ENCODE measurements around the gene TENM3. TPM values are rescaled to one million over a fixed set of nuclear protein-coding genes. Genes with fewer than 3 reads are reported as not detected.

Gene TENM3
- total RNA-seq, 1 experiment from 2014 or later, result 0.87 TPM

DNA sequence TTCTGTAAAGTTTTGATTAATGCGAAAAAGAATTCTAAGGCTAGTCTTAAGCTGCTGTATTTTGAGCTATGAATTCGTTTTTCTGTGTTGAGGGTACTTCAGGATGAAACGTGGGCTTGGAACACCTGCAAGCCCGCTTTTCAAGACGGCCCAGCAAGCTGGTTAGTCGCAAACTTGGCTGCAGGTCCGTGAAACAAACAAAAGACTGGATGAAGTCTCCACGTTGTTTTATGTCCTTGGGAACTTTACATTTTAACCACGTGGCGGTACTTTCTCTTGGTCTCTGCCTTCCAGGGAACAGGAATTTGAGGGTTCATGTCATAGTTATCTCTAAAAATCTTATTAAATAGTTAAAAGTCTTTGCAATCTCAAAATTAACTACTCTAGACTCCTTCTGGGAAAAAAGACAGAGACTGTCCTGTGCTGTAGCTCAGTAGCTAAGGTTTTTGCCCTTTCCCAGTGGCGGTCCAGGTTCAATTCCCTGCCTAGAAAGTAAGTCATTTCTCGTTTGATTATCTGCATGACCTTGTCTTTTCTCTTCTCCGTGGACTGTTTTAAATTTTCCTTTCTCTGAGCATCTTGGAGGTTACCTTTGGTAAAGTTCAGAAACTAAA is 21.0 kb downstream of the TENM3 start:
- TF ChIP-seq EZH2phosphoT487 (IDR thresholded peaks at IDR 0.05; ENCODE audit: borderline replicate concordance, low read length) (no peak), EZH2 (IDR thresholded peaks at IDR 0.05; ENCODE audit: low read length, unreplicated experiment) (no peak)
- TF ChIP-seq, protein P1, sequence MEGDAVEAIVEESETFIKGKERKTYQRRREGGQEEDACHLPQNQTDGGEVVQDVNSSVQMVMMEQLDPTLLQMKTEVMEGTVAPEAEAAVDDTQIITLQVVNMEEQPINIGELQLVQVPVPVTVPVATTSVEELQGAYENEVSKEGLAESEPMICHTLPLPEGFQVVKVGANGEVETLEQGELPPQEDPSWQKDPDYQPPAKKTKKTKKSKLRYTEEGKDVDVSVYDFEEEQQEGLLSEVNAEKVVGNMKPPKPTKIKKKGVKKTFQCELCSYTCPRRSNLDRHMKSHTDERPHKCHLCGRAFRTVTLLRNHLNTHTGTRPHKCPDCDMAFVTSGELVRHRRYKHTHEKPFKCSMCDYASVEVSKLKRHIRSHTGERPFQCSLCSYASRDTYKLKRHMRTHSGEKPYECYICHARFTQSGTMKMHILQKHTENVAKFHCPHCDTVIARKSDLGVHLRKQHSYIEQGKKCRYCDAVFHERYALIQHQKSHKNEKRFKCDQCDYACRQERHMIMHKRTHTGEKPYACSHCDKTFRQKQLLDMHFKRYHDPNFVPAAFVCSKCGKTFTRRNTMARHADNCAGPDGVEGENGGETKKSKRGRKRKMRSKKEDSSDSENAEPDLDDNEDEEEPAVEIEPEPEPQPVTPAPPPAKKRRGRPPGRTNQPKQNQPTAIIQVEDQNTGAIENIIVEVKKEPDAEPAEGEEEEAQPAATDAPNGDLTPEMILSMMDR (conservative IDR thresholded peaks at IDR 0.05; ENCODE audit: low read depth, low read length), result no peak
- ATAC-seq (no peak), DNase-seq (no peak)
- no peak overlapping the region for H3K4me2 ChIP-seq (ENCODE audit: low read length)
- H2AFZ ChIP-seq (ENCODE audit: low read length), result no peak overlapping the region
- H4K20me1 ChIP-seq (ENCODE audit: low read length), result no peaks in the 10 kb centered on the region
- no peaks in the 10 kb centered on the region for H3K9me2 ChIP-seq (replicated peaks; ENCODE audit: low read length)
- intact Hi-C loops (cut with micrococcal nuclease), result no loop called here
- no peaks in the 10 kb centered on the region for H3K27me3 ChIP-seq (ENCODE audit: low read length)
- H3K4me1 ChIP-seq (ENCODE audit: insufficient read depth, low read length), result no peaks in the 10 kb centered on the region
- CTCF ChIA-PET, result no interaction called here
- no peaks in the 10 kb centered on the region for H3K79me2 ChIP-seq (ENCODE audit: low read length)
- no peak overlapping the region for H3K4me3 ChIP-seq (ENCODE audit: low read length)
- POLR2A ChIA-PET (ENCODE audit: unreplicated experiment), result no interaction called here
- no peak overlapping the region for H3K27ac ChIP-seq (ENCODE audit: low read length)
- H3F3A ChIP-seq (ENCODE audit: low read length, unreplicated experiment), result no peaks in the 10 kb centered on the region
- no TSS peak for BruUV-seq (replicated peaks)
- no peaks in the 10 kb centered on the region for H3K9me3 ChIP-seq (ENCODE audit: low read length)
- H3K36me3 ChIP-seq (ENCODE audit: low read depth, low read length), result no peaks in the 10 kb centered on the region
- no peak overlapping the region for H3K9ac ChIP-seq (ENCODE audit: low read length)

DNA sequence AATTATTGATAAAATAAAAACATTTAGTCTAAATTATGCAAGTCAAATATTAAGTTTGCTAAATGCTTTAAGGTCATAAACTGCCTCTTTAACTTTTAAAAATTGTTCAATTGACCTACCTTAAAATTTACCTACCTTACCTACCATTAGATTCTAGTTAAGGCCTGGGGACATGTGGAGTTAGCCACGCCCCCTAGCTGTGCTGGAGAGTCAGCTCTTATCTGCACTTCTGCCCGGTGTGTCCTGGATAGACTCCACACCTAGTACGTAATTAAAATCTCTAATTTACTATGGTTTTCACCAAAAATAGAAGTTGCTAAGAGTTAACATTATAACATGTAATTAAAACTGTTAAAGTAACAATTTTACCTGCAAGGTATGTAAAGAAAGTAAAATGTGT is 22.7 kb downstream of the TENM3 start:
- no peak overlapping the region for H3K4me3 ChIP-seq (ENCODE audit: low read length)
- POLR2A ChIA-PET (ENCODE audit: unreplicated experiment), result no interaction called here
- H4K20me1 ChIP-seq (ENCODE audit: low read length), result no peaks in the 10 kb centered on the region
- no peaks in the 10 kb centered on the region for H3F3A ChIP-seq (ENCODE audit: low read length, unreplicated experiment)
- no TSS peak for BruUV-seq (replicated peaks)
- no peaks in the 10 kb centered on the region for H3K4me1 ChIP-seq (ENCODE audit: insufficient read depth, low read length)
- no peaks in the 10 kb centered on the region for H3K27me3 ChIP-seq (ENCODE audit: low read length)
- no peak for DNase-seq
- CTCF ChIA-PET, result no interaction called here
- no peak overlapping the region for H3K27ac ChIP-seq (ENCODE audit: low read length)
- H3K9me3 ChIP-seq (ENCODE audit: low read length), result no peaks in the 10 kb centered on the region
- H3K79me2 ChIP-seq (ENCODE audit: low read length), result no peaks in the 10 kb centered on the region
- H3K36me3 ChIP-seq (ENCODE audit: low read depth, low read length), result no peaks in the 10 kb centered on the region
- H3K4me2 ChIP-seq (ENCODE audit: low read length), result no peak overlapping the region
- H3K9ac ChIP-seq (ENCODE audit: low read length), result no peak overlapping the region
- TF ChIP-seq, protein P1 (conservative IDR thresholded peaks at IDR 0.05; ENCODE audit: low read depth, low read length), result no peak
- TF ChIP-seq EZH2phosphoT487 (IDR thresholded peaks at IDR 0.05; ENCODE audit: borderline replicate concordance, low read length) (no peak), EZH2 (IDR thresholded peaks at IDR 0.05; ENCODE audit: low read length, unreplicated experiment) (no peak)
- H3K9me2 ChIP-seq (replicated peaks; ENCODE audit: low read length), result no peaks in the 10 kb centered on the region
- no peak overlapping the region for H2AFZ ChIP-seq (ENCODE audit: low read length)
- intact Hi-C loops (cut with micrococcal nuclease), result no loop called here
- no peak for ATAC-seq

DNA sequence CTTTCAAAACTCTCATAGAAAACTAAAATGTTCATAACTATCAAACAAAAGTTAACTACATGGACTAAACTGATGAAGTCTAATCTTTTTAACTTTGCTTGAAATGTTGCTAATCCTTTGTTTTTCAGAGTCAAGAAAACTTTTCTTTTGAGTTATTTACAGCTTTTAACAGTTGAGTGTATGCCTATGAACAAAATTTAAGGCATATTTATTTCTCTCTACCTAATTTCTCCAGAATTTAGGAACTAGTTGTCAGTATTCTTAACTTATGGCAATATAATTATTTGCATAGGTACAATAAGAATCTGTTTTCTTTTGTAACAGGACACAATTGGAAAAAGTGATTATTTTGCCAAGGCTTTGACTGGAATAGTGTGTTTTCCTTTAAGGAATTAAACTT is 23.8 kb downstream of the TENM3 start:
- no peaks in the 10 kb centered on the region for H3K9me2 ChIP-seq (replicated peaks; ENCODE audit: low read length)
- no peaks in the 10 kb centered on the region for H3K27me3 ChIP-seq (ENCODE audit: low read length)
- H3K36me3 ChIP-seq (ENCODE audit: low read depth, low read length), result no peaks in the 10 kb centered on the region
- no peak overlapping the region for H2AFZ ChIP-seq (ENCODE audit: low read length)
- no peaks in the 10 kb centered on the region for H3K4me1 ChIP-seq (ENCODE audit: insufficient read depth, low read length)
- ChIA-PET POLR2A (ENCODE audit: unreplicated experiment) (no interaction called here), CTCF (no interaction called here)
- intact Hi-C loops (cut with micrococcal nuclease), result no loop called here
- no peak overlapping the region for H3K4me2 ChIP-seq (ENCODE audit: low read length)
- no peak overlapping the region for H3K4me3 ChIP-seq (ENCODE audit: low read length)
- H3K9me3 ChIP-seq (ENCODE audit: low read length), result no peaks in the 10 kb centered on the region
- H3K9ac ChIP-seq (ENCODE audit: low read length), result no peak overlapping the region
- DNase-seq, result no peak
- no peak overlapping the region for H3K27ac ChIP-seq (ENCODE audit: low read length)
- no peaks in the 10 kb centered on the region for H3F3A ChIP-seq (ENCODE audit: low read length, unreplicated experiment)
- H4K20me1 ChIP-seq (ENCODE audit: low read length), result no peaks in the 10 kb centered on the region
- no peaks in the 10 kb centered on the region for H3K79me2 ChIP-seq (ENCODE audit: low read length)
- no TSS peak for BruUV-seq (replicated peaks)
- no peak for ATAC-seq
- no peak for TF ChIP-seq EZH2 (IDR thresholded peaks at IDR 0.05; ENCODE audit: low read length, unreplicated experiment)
- TF ChIP-seq EZH2phosphoT487 (IDR thresholded peaks at IDR 0.05; ENCODE audit: borderline replicate concordance, low read length), result no peak
- TF ChIP-seq, protein P1 (conservative IDR thresholded peaks at IDR 0.05; ENCODE audit: low read depth, low read length), result no peak
